ENCODE results near the gene EREG. TPM values are rescaled to one million over a fixed set of nuclear protein-coding genes. Genes with fewer than 3 reads are reported as not detected.

The EREG gene
- polyA plus RNA-seq, 1 of the 3 experiments (the other 2 are of a cell fraction) = not detected

DNA sequence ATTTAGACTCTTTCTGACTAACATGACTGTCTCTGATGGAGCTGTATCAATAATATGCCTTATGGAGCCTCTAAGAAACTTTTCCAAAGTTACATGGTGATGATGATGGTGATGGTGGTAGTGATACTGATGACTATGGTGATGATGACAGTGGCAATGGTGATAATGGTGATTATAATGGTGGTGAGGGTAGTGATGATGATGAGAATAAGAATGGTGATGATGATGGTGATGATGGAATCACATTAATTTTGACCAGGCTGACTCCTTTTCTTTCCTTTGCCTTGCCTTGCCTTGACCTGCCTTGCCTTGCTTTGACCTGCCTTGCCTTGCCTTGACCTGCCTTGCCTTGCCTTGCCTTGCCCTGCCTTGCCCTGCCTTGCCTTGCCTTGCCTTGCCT, 48.3 kb downstream of the EREG start (continued):
- TF ChIP-seq POLR2AphosphoS5 (IDR thresholded peaks at IDR 0.05; ENCODE audit: low read depth, low read length) (no peak), EZH2phosphoT487 (IDR thresholded peaks at IDR 0.05; ENCODE audit: borderline replicate concordance, low read depth) (no peak), JUND (IDR thresholded peaks at IDR 0.05) (no peak), MEF2A (IDR thresholded peaks at IDR 0.05; ENCODE audit: borderline replicate concordance, low read depth) (no peak), MXI1 (IDR thresholded peaks at IDR 0.05; ENCODE audit: low read depth, low read length) (no peak), TAF1 (IDR thresholded peaks at IDR 0.05; ENCODE audit: borderline replicate concordance, low read depth, low read length) (no peak), GATA2 (CRISPR knock-in tag; IDR thresholded peaks at IDR 0.05) (no peak)
- TF ChIP-seq, protein P1, sequence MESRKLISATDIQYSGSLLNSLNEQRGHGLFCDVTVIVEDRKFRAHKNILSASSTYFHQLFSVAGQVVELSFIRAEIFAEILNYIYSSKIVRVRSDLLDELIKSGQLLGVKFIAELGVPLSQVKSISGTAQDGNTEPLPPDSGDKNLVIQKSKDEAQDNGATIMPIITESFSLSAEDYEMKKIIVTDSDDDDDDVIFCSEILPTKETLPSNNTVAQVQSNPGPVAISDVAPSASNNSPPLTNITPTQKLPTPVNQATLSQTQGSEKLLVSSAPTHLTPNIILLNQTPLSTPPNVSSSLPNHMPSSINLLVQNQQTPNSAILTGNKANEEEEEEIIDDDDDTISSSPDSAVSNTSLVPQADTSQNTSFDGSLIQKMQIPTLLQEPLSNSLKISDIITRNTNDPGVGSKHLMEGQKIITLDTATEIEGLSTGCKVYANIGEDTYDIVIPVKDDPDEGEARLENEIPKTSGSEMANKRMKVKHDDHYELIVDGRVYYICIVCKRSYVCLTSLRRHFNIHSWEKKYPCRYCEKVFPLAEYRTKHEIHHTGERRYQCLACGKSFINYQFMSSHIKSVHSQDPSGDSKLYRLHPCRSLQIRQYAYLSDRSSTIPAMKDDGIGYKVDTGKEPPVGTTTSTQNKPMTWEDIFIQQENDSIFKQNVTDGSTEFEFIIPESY (IDR thresholded peaks at IDR 0.05; ENCODE audit: borderline replicate concordance, low read depth) = no peak
- TF ChIP-seq, protein P2, sequence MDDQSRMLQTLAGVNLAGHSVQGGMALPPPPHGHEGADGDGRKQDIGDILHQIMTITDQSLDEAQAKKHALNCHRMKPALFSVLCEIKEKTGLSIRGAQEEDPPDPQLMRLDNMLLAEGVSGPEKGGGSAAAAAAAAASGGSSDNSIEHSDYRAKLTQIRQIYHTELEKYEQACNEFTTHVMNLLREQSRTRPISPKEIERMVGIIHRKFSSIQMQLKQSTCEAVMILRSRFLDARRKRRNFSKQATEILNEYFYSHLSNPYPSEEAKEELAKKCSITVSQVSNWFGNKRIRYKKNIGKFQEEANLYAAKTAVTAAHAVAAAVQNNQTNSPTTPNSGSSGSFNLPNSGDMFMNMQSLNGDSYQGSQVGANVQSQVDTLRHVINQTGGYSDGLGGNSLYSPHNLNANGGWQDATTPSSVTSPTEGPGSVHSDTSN (IDR thresholded peaks at IDR 0.05) = no peak

DNA sequence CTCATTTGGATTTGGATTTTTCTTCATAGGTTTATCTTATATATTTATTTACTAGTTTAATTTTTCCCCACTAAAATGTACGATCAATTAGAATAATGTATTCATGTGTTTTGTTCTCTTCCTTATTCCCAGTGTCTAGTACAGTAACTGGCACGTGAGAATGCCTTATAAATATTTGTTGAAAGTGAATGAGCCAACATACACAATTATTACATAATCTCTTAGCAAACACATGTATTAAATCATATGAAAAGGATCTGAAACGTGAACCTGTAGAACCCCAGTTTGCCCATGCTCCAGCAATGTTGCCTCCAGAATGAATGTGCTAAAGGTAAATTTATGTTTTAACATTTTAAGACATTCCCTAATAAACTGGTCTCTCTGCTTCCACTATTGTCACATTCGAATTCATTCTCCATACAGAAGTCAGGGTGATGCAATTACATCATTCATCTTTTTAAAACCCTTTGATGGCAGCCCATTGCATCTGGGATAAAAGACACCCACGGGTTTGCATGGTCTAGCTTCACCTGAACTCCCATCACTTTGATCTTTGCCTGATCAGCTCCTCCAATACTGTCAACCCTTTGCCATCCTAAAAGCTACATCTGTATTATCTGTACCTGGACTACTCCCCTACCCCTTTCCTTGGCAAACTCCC, 49.3 kb downstream of the EREG start:
- Histone ChIP-seq H3K27ac (ENCODE audit: low read depth in 2 of 2, low read length in 1 of 2) (no peak overlapping the region), H3K4me3 (ENCODE audit: low read depth in 2 of 2, low read length in 1 of 2) (no peak overlapping the region), H4K20me1 (ENCODE audit: insufficient read depth) (no peaks in the 10 kb centered on the region), H3K4me1 (ENCODE audit: control insufficient read depth in 1 of 2, insufficient read depth in 2 of 2, low read depth in 1 of 2, low read length in 1 of 2) (no peaks in the 10 kb centered on the region), H3K9me2 (no peaks in the 10 kb centered on the region), H3K4me2 (no peak overlapping the region), H3K27me3 (ENCODE audit: insufficient read depth) (no peaks in the 10 kb centered on the region), H3K9me3 (no peaks in the 10 kb centered on the region), H2AFZ (ENCODE audit: low read depth) (no peak overlapping the region), H3K79me2 (ENCODE audit: insufficient read depth) (no peaks in the 10 kb centered on the region), H3K36me3 (replicated peaks in 1 of 2; ENCODE audit: control insufficient read depth in 1 of 2, insufficient read depth in 2 of 2, low read length in 1 of 2) (no peaks in the 10 kb centered on the region), H3F3A (replicated peaks; ENCODE audit: insufficient read depth) (no peaks in the 10 kb centered on the region), H3K9ac (no peak overlapping the region)
- ChIA-PET POLR2A (no interaction called here), CTCF (no interaction called here)
- TF ChIP-seq, protein P3, sequence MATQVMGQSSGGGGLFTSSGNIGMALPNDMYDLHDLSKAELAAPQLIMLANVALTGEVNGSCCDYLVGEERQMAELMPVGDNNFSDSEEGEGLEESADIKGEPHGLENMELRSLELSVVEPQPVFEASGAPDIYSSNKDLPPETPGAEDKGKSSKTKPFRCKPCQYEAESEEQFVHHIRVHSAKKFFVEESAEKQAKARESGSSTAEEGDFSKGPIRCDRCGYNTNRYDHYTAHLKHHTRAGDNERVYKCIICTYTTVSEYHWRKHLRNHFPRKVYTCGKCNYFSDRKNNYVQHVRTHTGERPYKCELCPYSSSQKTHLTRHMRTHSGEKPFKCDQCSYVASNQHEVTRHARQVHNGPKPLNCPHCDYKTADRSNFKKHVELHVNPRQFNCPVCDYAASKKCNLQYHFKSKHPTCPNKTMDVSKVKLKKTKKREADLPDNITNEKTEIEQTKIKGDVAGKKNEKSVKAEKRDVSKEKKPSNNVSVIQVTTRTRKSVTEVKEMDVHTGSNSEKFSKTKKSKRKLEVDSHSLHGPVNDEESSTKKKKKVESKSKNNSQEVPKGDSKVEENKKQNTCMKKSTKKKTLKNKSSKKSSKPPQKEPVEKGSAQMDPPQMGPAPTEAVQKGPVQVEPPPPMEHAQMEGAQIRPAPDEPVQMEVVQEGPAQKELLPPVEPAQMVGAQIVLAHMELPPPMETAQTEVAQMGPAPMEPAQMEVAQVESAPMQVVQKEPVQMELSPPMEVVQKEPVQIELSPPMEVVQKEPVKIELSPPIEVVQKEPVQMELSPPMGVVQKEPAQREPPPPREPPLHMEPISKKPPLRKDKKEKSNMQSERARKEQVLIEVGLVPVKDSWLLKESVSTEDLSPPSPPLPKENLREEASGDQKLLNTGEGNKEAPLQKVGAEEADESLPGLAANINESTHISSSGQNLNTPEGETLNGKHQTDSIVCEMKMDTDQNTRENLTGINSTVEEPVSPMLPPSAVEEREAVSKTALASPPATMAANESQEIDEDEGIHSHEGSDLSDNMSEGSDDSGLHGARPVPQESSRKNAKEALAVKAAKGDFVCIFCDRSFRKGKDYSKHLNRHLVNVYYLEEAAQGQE (IDR thresholded peaks at IDR 0.05; ENCODE audit: low read depth, low read length) = no peak
- no peak for TF ChIP-seq SMC3 (IDR thresholded peaks at IDR 0.05; ENCODE audit: low read depth, low read length)
- TF ChIP-seq ELF1 (IDR thresholded peaks at IDR 0.05) = no peak
- TF ChIP-seq, protein P4, sequence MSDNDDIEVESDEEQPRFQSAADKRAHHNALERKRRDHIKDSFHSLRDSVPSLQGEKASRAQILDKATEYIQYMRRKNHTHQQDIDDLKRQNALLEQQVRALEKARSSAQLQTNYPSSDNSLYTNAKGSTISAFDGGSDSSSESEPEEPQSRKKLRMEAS (IDR thresholded peaks at IDR 0.05; ENCODE audit: low read depth) = no peak
- TF ChIP-seq FOSL2 (IDR thresholded peaks at IDR 0.05; ENCODE audit: borderline replicate concordance, low read depth) = no peak
- no peak for TF ChIP-seq NRF1 (IDR thresholded peaks at IDR 0.05; ENCODE audit: low read depth, low read length)
- TF ChIP-seq, protein P1 (IDR thresholded peaks at IDR 0.05; ENCODE audit: borderline replicate concordance, low read depth) = no peak
- no peak for TF ChIP-seq GABPA (IDR thresholded peaks at IDR 0.05; ENCODE audit: low read depth)
- 4% methylated on average over 5 of the region's 5 CpGs for WGBS (ENCODE audit: low lambda C conversion rate)
- DNase-seq = no peak
